Neural progenitor cell (in vitro differentiated cells): ENCODE measurements around the gene SH2D1B. TPM values are rescaled to one million over a fixed set of nuclear protein-coding genes. Genes with fewer than 3 reads are reported as not detected.

ENCODE experiments used
- DNase-seq: peaks from one replicate; pipeline ENCODE4 v3.0.0-alpha.2; 2016; ENCODE audit warnings: low spot score
- H2AFZ ChIP-seq: fragments of 200-600 bp; sonication (generic); replicated peaks from 2 replicates; pipeline ENCODE4 v1.6.1; 2016; ENCODE audit warnings: antibody characterized with exemption
- H3F3A ChIP-seq: fragments of 200-600 bp; sonication (generic); 2 replicates; pipeline ENCODE4 v1.6.1; 2016; ENCODE audit warnings: antibody characterized with exemption, low read depth
- H3K27ac ChIP-seq: fragments of 200-600 bp; sonication (generic); 2 replicates; pipeline ENCODE4 v1.5.1; 2016; ENCODE audit warnings: mild to moderate bottlenecking
- H3K27me3 ChIP-seq: fragments of 200-600 bp; sonication (generic); 2 replicates; pipeline ENCODE4 v1.6.1; 2016; ENCODE audit warnings: mild to moderate bottlenecking, moderate library complexity
- H3K36me3 ChIP-seq: fragments of 200-600 bp; sonication (generic); 2 replicates; pipeline ENCODE4 v1.5.1; 2016
- H3K4me1 ChIP-seq: fragments of 200-600 bp; sonication (generic); 2 replicates; pipeline ENCODE4 v1.6.1; 2016; ENCODE audit warnings: mixed run types
- H3K4me2 ChIP-seq: fragments of 200-600 bp; sonication (generic); 2 replicates; pipeline ENCODE4 v1.6.1; 2016
- H3K4me3 ChIP-seq: fragments of 200-600 bp; sonication (generic); 2 replicates; pipeline ENCODE4 v1.5.1; 2016
- H3K79me2 ChIP-seq: fragments of 200-600 bp; sonication (generic); 2 replicates; pipeline ENCODE4 v1.6.1; 2016; ENCODE audit warnings: low read depth
- H3K9ac ChIP-seq: fragments of 200-600 bp; sonication (generic); 2 replicates; pipeline ENCODE4 v1.6.1; 2016
- H3K9me3 ChIP-seq: fragments of 200-600 bp; sonication (generic); 2 replicates; pipeline ENCODE4 v1.5.1; 2016; ENCODE audit warnings: low read depth
- H4K20me1 ChIP-seq: fragments of 200-600 bp; sonication (generic); 2 replicates; pipeline ENCODE4 v1.6.1; 2016; ENCODE audit warnings: low read depth
- H3K27ac Mint-ChIP-seq: 3 replicates; pipeline ENCODE4 v1.8.0; 2021; ENCODE audit warnings: mixed read lengths
- H3K27me3 Mint-ChIP-seq: 2 replicates; pipeline ENCODE4 v1.8.0; 2022; ENCODE audit warnings: low read depth, mild to moderate bottlenecking, inconsistent platforms, moderate library complexity, mixed read lengths; ENCODE audit not compliant: insufficient read depth
- H3K36me3 Mint-ChIP-seq: 3 replicates; pipeline ENCODE4 v1.8.0; 2021; ENCODE audit warnings: mixed read lengths
- H3K4me1 Mint-ChIP-seq: 3 replicates; pipeline ENCODE4 v1.8.0; 2021; ENCODE audit warnings: mixed read lengths
- H3K4me3 Mint-ChIP-seq: 3 replicates; pipeline ENCODE4 v1.8.0; 2021; ENCODE audit warnings: mild to moderate bottlenecking, moderate library complexity, mixed read lengths
- H3K9me3 Mint-ChIP-seq: 3 replicates; pipeline ENCODE4 v1.8.0; 2020; ENCODE audit warnings: mixed read lengths
- EZH2 ChIP-seq: fragments of 200-600 bp; sonication (generic); IDR thresholded peaks from 2 replicates; pipeline ENCODE4 v1.6.1; 2017; ENCODE audit warnings: antibody characterized with exemption, mild to moderate bottlenecking, moderate library complexity
- EZH2phosphoT487 ChIP-seq: fragments of 200-600 bp; sonication (generic); IDR thresholded peaks from 2 replicates; pipeline ENCODE4 v1.6.1; 2017; ENCODE audit warnings: antibody characterized with exemption
- total RNA-seq: library from RNA; depleted of rRNA; stranded (reverse); fragments of >200 nt; gene quantifications from 2 replicates; pipeline ENCODE4 v1.2.3, GENCODE V29; 2015; ENCODE audit warnings: low replicate concordance
- TF ChIP-seq, protein P1 (sequence below): fragments of 200-600 bp; sonication (generic); IDR thresholded peaks from 2 replicates; pipeline ENCODE4 v1.5.1; 2017; ENCODE audit warnings: antibody characterized with exemption, mild to moderate bottlenecking

SH2D1B gene
- total RNA-seq, 1 donor from 2014 or later = not detected

DNA sequence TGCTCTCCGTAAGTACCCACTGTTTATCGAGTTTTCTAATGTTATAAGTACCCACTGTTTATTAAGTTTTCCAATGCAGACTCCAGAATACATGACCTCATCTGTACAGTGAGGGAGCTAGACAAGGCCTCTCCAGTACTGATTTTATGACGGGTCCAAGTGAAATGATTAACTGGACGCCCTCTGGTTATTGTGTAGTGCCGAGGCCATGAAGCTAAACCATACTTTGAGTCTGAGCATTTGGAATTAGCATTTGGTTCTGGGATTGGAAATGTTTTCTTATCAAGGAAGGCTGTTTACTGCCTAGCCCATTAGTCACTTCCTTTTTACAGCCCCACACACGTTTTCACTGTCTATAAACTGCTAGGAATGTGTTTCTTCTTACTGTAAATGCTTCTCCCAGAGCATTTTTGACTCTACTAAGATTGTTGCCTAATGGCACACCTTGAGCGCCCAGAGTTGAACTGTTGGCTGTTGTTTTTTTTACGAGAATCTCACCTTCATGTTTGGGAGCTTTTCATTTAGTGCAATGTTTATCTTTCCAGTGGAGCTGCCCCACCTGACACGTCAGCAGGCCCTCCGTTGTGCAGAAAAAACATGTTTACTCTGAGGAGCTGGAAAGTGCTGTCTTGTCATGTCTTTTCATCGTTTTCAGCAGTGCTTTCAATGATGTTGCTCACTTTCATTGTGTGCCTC lies 62.2 kb downstream of the SH2D1B start:
- no peak for DNase-seq
- Mint-ChIP-seq H3K9me3 (no peaks in the 10 kb centered on the region), H3K4me3 (no peak overlapping the region), H3K4me1 (peaks cover 9% of the 10 kb centered on the region), H3K27me3 (no peaks in the 10 kb centered on the region), H3K36me3 (peaks cover 20% of the 10 kb centered on the region), H3K27ac (no peak overlapping the region)
- no peak overlapping the region for H3K4me2 ChIP-seq
- TF ChIP-seq, protein P1, sequence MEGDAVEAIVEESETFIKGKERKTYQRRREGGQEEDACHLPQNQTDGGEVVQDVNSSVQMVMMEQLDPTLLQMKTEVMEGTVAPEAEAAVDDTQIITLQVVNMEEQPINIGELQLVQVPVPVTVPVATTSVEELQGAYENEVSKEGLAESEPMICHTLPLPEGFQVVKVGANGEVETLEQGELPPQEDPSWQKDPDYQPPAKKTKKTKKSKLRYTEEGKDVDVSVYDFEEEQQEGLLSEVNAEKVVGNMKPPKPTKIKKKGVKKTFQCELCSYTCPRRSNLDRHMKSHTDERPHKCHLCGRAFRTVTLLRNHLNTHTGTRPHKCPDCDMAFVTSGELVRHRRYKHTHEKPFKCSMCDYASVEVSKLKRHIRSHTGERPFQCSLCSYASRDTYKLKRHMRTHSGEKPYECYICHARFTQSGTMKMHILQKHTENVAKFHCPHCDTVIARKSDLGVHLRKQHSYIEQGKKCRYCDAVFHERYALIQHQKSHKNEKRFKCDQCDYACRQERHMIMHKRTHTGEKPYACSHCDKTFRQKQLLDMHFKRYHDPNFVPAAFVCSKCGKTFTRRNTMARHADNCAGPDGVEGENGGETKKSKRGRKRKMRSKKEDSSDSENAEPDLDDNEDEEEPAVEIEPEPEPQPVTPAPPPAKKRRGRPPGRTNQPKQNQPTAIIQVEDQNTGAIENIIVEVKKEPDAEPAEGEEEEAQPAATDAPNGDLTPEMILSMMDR = no peak
- TF ChIP-seq EZH2 = no peak
- TF ChIP-seq EZH2phosphoT487 = no peak
- H2AFZ ChIP-seq = no peak overlapping the region
- H3F3A ChIP-seq = no peaks in the 10 kb centered on the region
- no peaks in the 10 kb centered on the region for H3K27me3 ChIP-seq
- no peaks in the 10 kb centered on the region for H3K9me3 ChIP-seq
- H3K4me3 ChIP-seq = no peak overlapping the region
- H3K36me3 ChIP-seq = no peaks in the 10 kb centered on the region
- no peaks in the 10 kb centered on the region for H3K79me2 ChIP-seq
- no peaks in the 10 kb centered on the region for H4K20me1 ChIP-seq
- H3K27ac ChIP-seq = no peak overlapping the region
- H3K9ac ChIP-seq = no peak overlapping the region
- no peaks in the 10 kb centered on the region for H3K4me1 ChIP-seq

DNA sequence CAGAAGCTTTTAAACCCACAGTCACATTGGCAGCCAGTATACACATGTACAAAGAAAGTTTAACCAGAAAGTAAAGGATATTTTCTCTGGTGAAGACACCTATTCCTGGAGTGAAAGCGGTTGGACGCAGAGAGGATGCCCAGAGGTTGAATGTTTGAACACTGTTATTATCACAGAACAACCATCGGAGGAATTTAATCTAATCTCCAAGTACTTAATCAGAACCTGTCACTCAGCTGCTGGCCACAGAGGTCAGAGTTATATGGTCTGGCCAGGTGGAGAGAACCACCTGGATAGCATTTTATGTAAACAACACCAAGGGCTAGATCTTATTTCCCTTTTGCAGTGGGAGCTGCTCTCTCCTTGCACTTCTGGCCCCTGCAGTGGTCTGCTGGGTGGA lies 64.7 kb downstream of the SH2D1B start:
- Histone ChIP-seq H3F3A (no peaks in the 10 kb centered on the region), H3K4me3 (no peak overlapping the region), H3K9ac (no peak overlapping the region), H3K4me2 (no peak overlapping the region), H3K79me2 (no peaks in the 10 kb centered on the region), H3K27ac (no peak overlapping the region), H3K4me1 (no peaks in the 10 kb centered on the region), H4K20me1 (no peaks in the 10 kb centered on the region), H3K9me3 (no peaks in the 10 kb centered on the region), H2AFZ (no peak overlapping the region), H3K36me3 (no peaks in the 10 kb centered on the region), H3K27me3 (no peaks in the 10 kb centered on the region)
- Mint-ChIP-seq H3K9me3 (no peaks in the 10 kb centered on the region), H3K27ac (no peak overlapping the region), H3K36me3 (peaks cover 17% of the 10 kb centered on the region), H3K4me1 (peaks cover 4% of the 10 kb centered on the region), H3K27me3 (no peaks in the 10 kb centered on the region), H3K4me3 (no peak overlapping the region)
- DNase-seq = no peak
- TF ChIP-seq, protein P1 = no peak
- no peak for TF ChIP-seq EZH2phosphoT487
- TF ChIP-seq EZH2 = no peak

Other genes starting within 250 kb of the SH2D1B start
- gene SPATA46, start 35.3 kb downstream of the SH2D1B start, total RNA-seq = not detected in 2 replicates
- 3.9 and 11.3 TPM in 2 replicates for gene C1orf226, start 30.4 kb downstream of the SH2D1B start, total RNA-seq
- 33.8 and 48.8 TPM in 2 replicates for gene UHMK1, start 85.7 kb upstream of the SH2D1B start, total RNA-seq
- 34.8 and 57.1 TPM in 2 replicates for gene UAP1, start 149.6 kb upstream of the SH2D1B start, total RNA-seq
- gene DDR2, start 220.3 kb upstream of the SH2D1B start, total RNA-seq = 0.69 and 0.74 TPM in 2 replicates